DMS153 treated with DMSO at 0.1 percent for 48 hours (cell line): Measurements from ENCODE around the gene TMEM191C.
"Not testable (repeated sequence)": the region's sequence is repeated elsewhere in the genome, so short reads cannot be mapped to it uniquely, and the experiment has no call there.

ENCODE experiments used
- DNase-seq: peaks from one replicate; lab custom pipeline; 2025; ENCODE audit not compliant: unreplicated experiment; lab: John Stamatoyannopoulos, UW

The TMEM191C gene

DNA sequence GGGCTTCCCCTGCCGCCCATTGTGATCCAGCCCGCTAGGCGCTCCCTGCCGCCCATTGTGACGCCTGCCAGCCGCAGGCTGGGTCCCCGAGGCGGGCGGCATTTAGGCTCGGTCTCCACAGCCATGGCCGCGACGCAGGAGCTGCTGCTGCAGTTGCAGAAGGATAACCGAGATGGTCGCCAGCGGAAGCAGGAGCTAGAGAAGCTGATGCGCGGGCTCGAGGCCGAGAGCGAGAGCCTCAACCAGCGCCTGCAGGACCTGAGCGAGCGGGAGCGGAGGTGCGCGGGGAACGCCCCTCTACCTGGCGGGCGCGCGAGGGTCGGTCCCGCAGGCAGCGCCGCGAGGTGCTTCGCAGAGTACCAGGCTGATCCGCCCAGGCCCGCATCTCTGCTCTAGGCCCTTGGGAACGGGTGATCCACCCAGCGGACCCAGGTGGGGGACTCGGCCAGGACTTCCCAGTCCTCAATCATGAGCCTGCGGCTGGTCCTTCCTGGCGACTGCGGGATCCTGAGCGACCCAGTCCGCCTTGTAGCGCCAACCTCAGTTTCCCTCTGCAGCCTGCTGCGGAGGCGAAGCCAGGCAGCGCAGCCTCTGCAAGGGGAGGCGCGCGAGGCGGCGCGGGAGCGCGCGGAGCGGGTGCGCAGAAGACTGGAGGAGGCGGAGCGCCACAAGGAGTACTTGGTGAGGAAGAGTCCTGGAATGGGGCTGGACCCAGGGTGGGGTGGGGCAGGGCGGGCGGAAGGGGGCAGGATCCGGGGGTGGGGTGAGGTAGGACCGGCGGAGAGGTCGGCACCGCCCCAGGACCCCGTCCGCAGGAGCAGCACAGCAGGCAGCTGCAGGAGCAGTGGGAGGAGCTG is at the start of gene TMEM191C:
TMEM191C (plus strand) TSS at position 51 of the 857 bp plus-strand sequence; CDS start at position 124, 73 bp downstream.
- not testable (repeated sequence) for DNase-seq

DNA sequence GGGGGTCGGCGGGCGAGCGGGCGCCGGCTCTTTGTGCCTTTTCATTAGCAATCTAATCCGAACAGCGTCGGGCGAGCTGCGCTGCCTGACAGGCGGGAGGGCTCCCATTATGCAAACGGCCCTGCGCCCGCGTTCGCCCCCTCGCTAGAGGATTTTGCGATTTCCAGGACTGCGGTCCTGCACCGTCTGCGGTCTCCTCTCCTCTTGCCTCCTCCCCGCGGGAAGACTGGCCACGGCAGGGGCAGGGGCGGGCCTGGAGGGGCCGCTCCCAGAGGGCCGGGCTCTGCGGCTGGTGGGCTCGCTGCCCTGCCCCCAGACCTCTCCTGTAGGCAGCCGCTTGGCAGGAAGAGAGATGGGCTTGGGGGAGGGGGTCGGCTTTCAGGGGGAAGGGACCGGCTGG is 49.3 kb upstream of the TMEM191C start:
- DNase-seq, result not testable (repeated sequence)

DNA sequence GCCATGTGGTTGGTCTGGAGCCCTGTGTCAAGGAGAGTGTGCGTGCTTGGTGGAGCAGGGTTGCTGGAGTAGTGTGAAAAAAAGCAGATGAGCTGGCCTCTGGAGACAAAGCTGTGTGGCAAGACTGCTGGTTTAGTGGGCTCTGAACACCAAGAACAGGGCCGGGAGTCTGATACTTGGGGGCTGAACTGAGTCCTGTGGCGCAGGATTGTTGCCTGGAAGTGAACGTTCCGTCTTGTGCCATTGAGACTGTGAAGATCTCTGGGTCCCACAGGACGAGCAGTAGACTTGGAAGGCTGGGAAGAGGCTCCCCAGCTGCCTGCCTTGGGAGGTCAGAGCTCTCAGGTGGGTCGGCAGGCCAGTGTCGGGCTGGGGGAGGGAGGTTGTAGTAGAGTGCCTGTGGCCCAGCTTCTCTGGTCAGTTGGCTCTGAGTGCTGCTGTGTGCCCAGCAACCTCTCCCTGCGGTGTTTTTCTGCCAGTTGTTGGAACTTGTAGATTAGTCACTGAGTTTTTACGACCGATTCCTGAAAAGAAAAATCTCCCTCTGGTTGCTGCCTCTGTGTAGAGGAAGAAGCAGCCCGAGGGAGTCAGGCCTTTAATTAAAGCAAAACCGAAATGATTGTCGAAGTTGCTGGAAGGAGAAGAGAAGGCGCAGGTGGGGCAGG is 48.1 kb upstream of the TMEM191C start:
- DNase-seq, result not testable (repeated sequence)

DNA sequence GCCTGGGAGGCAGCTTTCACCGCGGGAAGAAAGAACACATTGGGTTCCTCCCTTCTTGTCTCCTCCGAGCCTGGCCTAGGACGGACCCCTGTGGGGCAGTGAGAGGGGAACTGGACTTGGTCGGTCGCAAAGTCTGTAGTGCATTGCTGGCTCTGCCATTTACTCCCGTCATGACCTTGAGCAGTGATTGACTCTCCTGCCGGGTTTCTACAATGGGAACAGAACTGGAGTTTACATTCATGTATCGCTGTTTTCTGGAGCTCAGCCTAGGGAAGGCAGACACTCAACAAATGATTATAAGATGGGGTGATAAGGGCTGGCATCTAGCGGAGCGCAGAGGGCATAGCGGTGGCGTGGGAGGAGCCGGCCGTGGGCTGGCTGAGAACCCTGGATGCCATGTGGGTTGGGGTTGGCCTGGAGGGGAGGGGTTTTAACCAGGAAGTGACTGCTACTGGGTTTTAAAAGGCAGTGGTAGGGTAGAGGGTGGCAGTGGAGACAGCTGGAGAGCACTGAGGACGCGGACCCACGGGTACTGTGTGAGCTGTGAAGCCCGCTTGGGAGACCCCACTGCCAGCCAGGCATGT is 46.9 kb upstream of the TMEM191C start:
- DNase-seq, result not testable (repeated sequence)

DNA sequence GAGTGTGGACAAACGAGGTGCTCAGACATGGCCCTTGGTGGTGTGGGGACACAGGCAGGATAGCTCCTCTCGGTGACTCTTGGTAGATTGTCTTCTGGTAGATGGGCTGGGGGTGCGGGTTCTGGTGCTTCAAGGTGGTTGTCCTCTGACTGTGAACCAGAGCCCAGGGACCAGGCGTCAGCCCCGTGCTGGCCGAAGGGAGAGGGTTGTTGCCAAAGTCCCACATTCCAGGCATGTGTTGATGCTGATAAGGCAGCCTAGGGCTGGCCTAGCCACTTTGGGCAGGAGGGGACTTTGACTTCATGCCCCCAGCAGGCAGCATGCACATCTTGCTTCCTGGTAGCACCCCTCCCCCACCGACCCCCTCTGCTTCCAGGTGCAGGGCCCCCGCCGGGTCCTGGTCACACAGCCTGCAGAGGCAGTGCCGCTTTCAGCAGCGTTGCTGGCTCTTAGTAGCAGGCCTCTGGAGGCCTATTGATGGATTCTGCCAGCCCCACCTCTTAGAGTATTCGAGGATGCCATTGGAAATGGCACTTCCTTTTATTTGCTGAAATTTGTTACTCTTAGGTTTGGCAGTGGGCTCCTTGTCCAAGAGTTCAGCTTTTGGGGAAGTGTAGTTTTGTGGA is 43.0 kb upstream of the TMEM191C start:
- DNase-seq, result not testable (repeated sequence)

DNA sequence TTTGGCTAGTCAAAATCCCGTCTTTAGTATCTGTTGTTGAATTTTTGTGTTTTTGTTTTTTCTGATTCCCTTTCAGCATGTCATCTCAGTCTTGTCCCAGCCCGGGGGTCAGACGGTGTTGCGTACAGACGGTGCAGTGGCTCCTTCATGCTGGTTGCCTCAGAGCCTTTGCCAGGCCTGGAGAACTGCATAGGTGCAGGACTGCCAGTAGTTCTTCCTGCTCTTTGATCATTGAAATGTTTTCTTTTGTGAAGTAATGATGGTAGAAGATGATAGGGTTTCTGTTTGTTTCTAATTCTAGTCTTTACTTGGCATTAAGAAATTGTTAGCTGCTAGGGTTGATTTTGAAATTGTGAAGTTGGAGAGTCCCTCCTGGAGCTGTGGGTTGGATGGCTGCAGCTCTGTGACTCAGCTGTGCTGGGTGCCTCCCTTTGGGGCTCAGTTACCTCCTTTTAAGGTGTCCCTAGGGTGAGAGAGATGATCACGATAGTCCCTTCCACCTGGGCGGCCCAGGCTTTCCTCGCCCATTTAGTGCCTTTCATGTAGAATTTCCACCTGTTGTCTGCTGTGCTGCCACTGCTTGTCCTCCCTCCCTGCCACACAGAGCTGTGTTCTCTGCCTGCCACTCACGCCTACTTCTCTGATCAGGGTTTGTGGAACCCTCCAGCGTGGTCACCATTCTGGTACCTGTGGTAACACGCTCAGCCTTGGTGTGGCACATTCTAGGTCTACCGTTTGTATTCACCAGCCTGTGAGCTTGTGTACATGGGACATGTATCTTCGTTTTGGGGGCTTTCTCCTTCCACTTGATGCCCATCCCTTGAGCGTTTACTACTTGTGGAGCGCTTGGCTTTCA is 32.6 kb upstream of the TMEM191C start:
- DNase-seq, result not testable (repeated sequence)

DNA sequence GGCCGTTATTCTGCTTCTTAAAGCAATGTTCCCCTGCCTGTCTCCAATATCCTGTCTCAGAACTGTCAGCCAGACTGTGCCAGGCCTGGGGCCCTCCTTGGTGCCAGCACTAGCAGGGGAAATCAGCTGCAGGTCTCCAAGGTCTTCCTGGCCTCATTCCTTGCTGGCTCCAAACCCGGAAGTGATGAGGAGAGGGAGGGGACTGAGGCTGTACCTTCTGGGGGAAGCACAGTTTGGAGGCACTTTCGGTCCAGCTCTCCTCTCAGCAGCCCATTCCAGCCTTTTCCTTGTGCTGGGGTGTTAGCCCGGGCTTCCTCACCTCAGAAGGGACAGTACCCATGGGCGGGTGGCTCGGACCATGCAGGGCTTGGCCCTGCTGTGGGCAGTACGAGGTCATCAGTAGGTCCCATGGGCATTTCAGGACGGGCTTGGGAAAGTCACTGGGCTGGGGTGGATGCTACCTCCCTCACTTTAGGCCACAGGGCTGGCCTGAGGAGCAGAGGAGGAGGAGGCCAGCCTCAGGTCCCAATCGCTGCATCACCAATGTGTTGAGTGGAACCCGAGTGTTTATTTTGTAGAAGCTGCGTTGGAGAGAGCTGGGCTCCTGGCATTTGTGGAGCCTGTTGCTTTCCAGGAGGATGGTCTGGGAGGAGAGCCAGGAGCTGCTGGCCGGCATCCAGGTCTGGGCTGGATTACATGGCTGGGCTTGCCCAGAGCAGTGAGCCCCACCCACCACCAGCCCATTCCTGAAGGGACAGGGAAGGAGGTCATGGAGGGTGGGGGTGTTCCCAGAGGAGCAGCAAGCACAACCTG is 31.0 kb upstream of the TMEM191C start:
- DNase-seq, result not testable (repeated sequence)

DNA sequence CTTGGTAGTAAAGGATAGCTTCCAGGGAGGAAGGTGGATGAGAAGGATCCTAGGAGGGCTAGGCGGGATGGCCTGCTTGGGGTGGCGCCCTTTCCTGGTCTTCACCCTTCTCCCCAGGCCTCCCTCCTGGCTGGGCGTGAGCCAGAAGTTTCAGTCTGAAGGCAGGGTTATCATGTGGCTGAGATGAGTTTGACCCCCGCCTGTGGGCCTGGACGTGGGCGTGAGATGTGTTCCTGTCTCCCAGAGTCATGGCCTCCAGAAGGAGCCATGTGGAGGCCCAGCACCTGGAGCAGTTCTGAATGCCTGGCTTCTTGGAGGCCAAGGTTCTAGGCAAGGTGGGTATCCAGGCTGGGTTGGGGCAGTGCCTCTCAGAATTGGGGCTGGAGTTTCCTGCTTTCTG is 29.2 kb upstream of the TMEM191C start:
- not testable (repeated sequence) for DNase-seq

DNA sequence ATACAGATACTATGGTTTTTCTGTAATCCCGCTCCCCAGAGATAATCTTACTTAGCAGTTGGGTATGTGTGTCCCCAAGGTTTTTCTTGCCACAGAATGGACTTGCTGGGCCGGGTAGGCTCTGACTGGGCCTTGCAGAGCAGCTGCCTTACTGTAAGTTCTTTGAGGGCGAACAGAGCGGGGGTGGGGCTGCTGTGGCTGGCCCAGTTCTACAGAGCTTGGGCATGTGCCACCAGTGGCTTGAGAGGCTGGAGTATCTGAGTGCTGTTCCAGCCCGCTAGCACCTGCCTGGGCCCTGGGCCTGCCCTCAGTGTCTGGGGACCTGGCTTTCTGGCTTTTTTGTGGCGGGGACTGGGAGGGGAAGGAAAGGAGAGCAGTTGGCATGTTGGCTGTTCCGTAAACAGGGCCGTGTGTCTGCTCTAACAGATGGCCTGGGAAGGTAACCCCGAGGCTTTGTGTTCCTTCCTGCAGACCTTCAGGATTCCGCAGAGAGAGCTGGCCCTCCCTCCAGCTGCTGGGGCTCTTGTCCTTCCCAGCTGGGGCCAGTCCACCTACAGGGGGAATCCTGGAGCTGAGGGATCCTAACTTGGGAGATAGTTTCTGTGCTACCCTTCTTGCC is 27.1 kb upstream of the TMEM191C start:
- not testable (repeated sequence) for DNase-seq

DNA sequence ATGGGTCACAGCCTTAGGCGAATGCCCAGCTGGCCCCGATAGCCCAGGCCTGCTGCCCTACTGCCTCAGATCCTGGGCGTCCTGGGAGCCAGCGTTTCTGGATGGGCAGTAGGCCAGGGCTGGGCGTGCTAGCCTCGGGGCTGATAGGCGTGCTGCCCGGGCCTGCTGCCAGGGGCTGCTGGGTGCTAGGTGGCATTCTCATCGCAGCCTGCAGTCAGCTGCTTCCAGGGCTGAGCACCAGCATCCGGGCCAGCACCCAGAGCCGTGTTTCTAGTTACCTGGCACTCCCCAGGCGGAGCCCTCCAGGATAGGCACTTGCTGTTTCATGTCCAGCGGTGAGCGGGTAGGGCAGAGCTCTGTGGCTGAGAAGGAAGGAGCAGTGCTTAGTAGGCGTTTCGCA is 26.5 kb upstream of the TMEM191C start:
- DNase-seq, result not testable (repeated sequence)

DNA sequence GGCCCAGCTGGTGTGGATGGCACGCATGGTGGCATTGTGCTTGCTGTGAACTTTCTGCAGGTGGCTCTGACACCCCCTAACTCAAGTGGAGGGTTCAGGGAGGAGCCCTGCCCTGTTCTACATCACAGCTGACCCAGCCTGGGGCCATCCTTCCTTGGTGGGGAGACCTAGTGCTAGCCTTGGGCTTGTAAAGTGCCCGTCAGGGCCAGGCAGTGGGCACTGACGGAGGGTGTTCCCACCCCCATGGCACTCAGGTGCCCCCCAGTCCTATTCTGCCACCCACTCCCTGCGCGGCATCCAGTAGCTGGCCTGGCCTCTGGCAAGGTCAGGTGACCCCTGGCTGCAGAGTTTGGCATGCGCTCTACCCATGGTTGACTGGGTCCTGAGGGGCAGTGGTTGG is 26.0 kb upstream of the TMEM191C start:
- not testable (repeated sequence) for DNase-seq

DNA sequence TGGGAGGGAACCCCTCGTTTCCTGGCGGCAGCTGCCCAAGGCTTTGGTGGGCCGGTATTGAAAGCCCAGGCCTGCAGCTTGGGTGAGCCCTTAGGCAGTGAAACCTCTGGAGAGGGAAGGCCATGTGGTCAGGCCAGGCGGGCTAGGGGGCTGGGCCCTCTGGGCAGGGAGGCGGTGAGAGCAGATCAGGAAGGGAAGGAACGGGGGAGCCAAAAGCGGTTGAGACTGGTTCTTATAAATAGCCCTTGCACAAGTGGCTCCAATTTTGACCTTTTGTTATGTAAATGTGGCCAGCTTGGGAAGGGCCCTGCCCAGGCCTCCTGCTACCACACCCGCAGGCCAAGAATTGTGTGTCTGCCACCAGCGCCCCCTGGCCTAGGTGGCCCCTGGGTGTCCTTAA is 25.1 kb upstream of the TMEM191C start:
- not testable (repeated sequence) for DNase-seq

DNA sequence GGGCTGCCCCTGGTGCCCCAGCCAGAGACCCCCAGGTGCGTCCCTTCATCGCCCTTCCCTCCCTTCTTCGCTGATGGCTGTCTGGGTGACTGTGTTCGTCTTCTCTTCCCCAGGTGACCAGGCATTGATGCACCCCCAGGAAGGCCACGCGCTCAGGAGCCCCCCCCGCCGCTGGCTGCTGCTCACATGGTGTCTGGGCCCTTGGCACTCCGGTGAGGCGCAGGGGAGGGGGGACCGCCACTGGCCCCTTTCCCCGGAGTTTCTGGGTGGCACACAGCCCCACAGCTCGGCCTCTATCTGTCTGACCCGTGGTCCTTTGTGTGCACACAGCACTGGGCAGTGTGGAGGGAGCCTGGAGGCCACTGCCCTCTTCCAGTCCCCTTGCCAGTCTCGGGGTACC is 24.5 kb upstream of the TMEM191C start:
- not testable (repeated sequence) for DNase-seq

DNA sequence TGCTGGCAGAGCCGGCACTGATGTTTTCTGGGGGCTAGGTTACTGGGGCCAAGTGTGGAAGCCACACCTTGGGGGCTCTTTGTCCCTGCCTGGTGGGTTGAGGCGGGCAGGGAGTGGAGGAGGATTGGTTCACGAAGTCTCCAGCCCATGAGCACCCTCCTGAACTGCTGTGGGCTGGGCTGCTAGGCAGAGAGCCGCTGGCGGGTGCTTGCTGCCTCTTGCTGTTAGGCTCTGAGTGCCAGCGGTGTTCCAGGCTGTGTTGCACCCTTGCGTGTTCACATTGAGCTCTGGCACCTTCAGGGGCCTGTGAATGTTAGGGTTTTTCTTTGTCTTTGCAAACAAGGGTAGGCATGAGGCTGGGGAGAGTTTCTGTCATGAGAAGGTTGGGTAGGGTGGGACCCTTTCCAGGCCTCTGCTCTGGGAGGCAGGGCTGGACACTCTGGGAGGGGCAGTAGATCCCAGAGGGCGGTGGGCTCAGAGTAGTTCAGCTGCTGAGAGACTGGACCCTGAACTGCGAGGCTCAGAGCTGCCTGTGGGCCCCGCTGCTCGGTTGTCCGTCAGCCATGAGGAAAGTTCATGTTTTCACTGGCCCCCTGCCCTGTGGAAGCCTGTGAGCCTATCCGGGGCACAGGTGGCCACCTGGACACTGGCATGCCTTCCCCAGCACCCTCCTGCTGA is 24.0 kb upstream of the TMEM191C start:
- DNase-seq, result no peak

DNA sequence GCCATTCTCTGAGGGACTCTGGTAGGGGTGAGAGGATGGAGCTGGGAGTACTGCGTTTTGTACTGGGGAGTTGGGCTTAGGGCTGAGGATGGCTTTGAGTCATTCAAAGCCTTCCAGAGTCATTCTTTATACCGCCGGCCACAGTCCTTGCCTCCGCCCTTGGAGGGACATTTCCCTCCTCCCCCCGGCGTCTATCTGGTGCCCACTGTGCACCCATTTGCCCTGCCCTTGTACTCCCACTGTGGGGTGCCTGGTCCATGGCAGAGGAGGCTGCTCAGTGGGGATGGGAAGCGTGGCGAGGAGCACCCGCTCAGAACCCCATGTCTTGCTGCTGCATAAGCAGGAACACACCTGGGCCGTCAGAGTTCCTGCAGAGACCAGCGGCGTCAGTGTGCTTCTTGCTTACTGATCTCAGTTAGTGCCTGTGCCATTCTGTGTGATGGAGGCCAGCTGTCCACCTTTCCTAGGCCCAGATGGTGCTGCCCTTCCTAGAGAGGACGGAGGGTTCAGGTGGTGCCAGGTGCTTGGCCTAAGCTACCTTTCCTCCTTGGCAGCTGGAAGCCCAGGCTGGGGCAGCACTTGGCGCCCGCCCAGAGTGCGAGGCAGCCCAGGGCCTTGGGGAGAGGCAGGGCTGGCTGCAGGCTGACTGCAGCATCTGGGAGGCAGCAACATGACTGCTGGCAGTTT is 23.3 kb upstream of the TMEM191C start:
- no peak for DNase-seq

DNA sequence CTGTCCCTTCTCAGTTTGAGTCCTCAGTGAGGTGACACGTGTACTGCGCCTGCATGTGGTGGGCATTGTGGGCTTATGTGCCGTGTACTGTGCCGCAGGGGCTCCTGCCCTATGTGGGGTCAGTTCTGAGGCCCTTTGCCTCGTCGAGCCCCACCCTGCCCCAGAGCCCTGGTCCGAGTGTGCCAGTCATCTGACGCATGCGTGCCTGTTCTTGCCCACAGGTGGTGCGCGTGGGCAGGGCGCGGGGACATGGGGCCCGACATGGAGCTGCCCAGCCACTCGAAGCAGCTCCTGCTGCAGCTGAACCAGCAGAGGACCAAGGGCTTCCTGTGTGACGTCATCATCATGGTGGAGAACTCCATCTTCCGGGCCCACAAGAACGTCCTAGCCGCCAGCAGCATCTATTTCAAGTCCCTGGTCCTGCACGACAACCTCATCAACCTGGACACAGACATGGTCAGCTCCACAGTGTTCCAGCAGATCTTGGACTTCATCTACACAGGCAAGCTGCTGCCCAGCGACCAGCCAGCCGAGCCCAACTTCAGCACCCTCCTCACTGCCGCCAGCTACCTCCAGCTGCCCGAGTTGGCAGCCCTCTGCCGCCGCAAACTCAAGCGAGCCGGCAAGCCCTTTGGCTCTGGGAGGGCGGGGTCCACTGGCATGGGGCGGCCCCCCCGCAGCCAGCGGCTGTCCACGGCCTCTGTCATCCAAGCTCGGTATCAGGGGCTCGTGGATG is 22.3 kb upstream of the TMEM191C start:
- DNase-seq, result no peak

DNA sequence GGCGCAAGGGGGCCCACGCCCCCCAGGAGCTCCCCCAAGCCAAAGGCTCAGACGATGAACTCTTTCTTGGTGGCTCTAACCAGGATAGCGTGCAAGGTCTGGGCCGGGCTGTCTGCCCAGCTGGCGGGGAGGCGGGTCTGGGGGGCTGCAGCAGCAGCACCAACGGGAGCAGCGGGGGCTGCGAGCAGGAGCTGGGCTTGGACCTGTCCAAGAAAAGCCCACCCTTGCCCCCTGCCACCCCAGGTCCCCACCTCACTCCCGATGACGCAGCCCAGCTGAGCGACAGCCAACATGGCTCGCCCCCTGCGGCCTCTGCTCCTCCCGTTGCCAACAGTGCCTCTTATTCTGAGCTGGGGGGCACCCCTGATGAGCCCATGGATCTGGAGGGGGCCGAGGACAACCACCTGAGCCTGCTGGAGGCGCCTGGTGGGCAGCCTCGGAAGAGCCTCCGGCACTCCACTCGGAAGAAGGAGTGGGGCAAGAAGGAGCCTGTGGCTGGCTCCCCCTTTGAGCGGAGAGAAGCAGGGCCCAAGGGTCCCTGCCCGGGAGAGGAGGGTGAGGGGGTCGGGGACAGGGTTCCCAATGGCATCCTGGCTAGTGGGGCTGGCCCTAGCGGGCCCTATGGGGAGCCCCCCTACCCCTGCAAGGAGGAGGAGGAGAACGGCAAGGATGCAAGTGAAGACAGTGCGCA is 21.6 kb upstream of the TMEM191C start:
- no peak for DNase-seq
